Upper lobe of left lung (tissue), 6 donors: ENCODE measurements around the gene ACOX2. TPM values are rescaled to one million over a fixed set of nuclear protein-coding genes. Genes with fewer than 3 reads are reported as not detected.

ENCODE experiments used
- ATAC-seq, 2 donors: fragments of 200-7000 bp; cut with Tn5 transposase; one replicate each; pipeline ENCODE4 v1.9.1; 2022; ENCODE audit warnings: mild to moderate bottlenecking in 2 of 2, moderate library complexity in 2 of 2; ENCODE audit not compliant: low FRiP score in 2 of 2
- DNase-seq, 2 donors: peaks; one replicate each; pipeline ENCODE4 v3.0.0-alpha.2; 2019 to 2020
- H3K27ac ChIP-seq, 4 donors: fragments of 200-600 bp; sonication (generic); one replicate each; pipeline ENCODE4 v1.5.1; 2016 to 2019
- H3K27me3 ChIP-seq, 4 donors: fragments of 200-600 bp; sonication (generic); one replicate each; pipeline ENCODE4 v1.5.1; 2017 to 2019
- H3K36me3 ChIP-seq, 4 donors: fragments of 200-600 bp; sonication (generic); one replicate each; pipeline ENCODE4 v1.5.1; 2016 to 2019
- H3K4me1 ChIP-seq, 4 donors: fragments of 200-600 bp; sonication (generic); one replicate each; pipeline ENCODE4 v1.5.1; 2018 to 2019
- H3K4me3 ChIP-seq, 4 donors: fragments of 200-600 bp; sonication (generic); one replicate each; pipeline ENCODE4 v1.5.1; 2017 to 2019; ENCODE audit warnings: mild to moderate bottlenecking in 2 of 4, moderate library complexity in 1 of 4
- H3K9me3 ChIP-seq, 4 donors: fragments of 200-600 bp; sonication (generic); one replicate each; pipeline ENCODE4 v1.5.1; 2018 to 2019
- CTCF ChIP-seq, 6 experiments: fragments of 450-650 bp in 4 of 6; fragments of 200-600 bp in 2 of 6; sonication (generic) in 2 of 6; IDR thresholded peaks; one replicate each; pipeline ENCODE4 v1.5.1; 2016 to 2019; ENCODE audit warnings: antibody characterized with exemption in 6 of 6
- EP300 ChIP-seq, 4 donors: sonication (generic); formaldehyde crosslinking; IDR thresholded peaks; one replicate each; pipeline ENCODE4 v1.5.1; 2017; ENCODE audit warnings: antibody characterized with exemption in 4 of 4, control low read depth in 2 of 4
- POLR2A ChIP-seq, 4 donors: fragments of 450-650 bp; IDR thresholded peaks; one replicate each; pipeline ENCODE4 v1.5.1; 2016 to 2017; ENCODE audit warnings: antibody characterized with exemption in 4 of 4, mild to moderate bottlenecking in 2 of 4
- POLR2AphosphoS5 ChIP-seq, 2 donors: sonication (generic); formaldehyde crosslinking; IDR thresholded peaks; one replicate each; pipeline ENCODE4 v1.5.1; 2017; ENCODE audit warnings: antibody characterized with exemption in 2 of 2
- WGBS, 2 donors: methylation state at CpG; one replicate each; pipeline ENCODE4 v1.1.5; 2017 to 2018; 5-methylcytosine and 5-hydroxymethylcytosine counted together
- total RNA-seq, 6 donors: library from RNA; depleted of rRNA in 4 of 6; stranded (reverse); fragments of >200 nt in 4 of 6; gene quantifications; one replicate each; pipeline versions ENCODE4 v1.1.0 to v1.2.1, GENCODE V29; 2016 to 2021
- donor health status: DM: no; HTN: no; CAD: no; lungs with moderate emphysema.
- donor health status: DM: no; HTN: yes; CAD: no; lungs with severe emphysema.

Gene ACOX2
- total RNA-seq, 6 donors from 2014 or later, result 5.2 to 32.5 (median 15.8) TPM

- no peaks in the 10 kb centered on the region for H3K9me3 ChIP-seq
- ATAC-seq (peak; percentile 96 to 97), DNase-seq (peak; percentile 95 to 99)
- peak within 1 kb of the TSS; percentile 75 to 93 (median 82) for H3K27ac ChIP-seq
- peaks cover 24 to 36% (median 27%) of the 10 kb centered on the region in 4 donors for H3K4me1 ChIP-seq
- peak within 1 kb of the TSS; percentile 85 to 98 (median 88) for H3K4me3 ChIP-seq
- TF ChIP-seq CTCF (IDR thresholded peaks at IDR 0.05), result peak; percentile 86 to 97 (median 96)
- peak in 1 of 4 donors; percentile 29 for TF ChIP-seq POLR2A (IDR thresholded peaks at IDR 0.05)
- peak in 1 of 4 donors; percentile 4 for TF ChIP-seq EP300 (IDR thresholded peaks at IDR 0.05)
- TF ChIP-seq POLR2AphosphoS5 (IDR thresholded peaks at IDR 0.05), result peak in 1 of 2 donors; percentile 59
- 0 to 2% methylated on average over 24 to 39 of the region's 104 CpGs for WGBS, 2 donors
- no peaks in the 10 kb centered on the region for H3K27me3 ChIP-seq
- no peaks in the 10 kb centered on the region for H3K36me3 ChIP-seq
Observed at GRCh38 chr3:58491506-58492402, 45.2 kb downstream of the ACOX2 start, which contains the start of gene KCTD6. Gene KCTD6 (plus strand): TSS chr3:58492096. CDS start chr3:58498756, 6,660 bp downstream.

- Histone ChIP-seq H3K36me3 (no peaks in the 10 kb centered on the region), H3K27me3 (no peaks in the 10 kb centered on the region), H3K27ac (peak overlapping the region; percentile 55 to 93 (median 82)), H3K4me1 (peaks cover 24 to 33% (median 28%) of the 10 kb centered on the region in 4 donors), H3K9me3 (no peaks in the 10 kb centered on the region), H3K4me3 (peak overlapping the region in 3 of 4 donors; percentile 87 to 98 (median 89))
- no peak for TF ChIP-seq POLR2A (IDR thresholded peaks at IDR 0.05)
- DNase-seq, result peak in 1 of 2 donors; percentile 77
- 64 to 78% methylated on average over 10 to 17 of the region's 19 CpGs for WGBS, 2 donors
- no peak for ATAC-seq
Observed at GRCh38 chr3:58490860-58491501, 46.0 kb downstream of the ACOX2 start.

- no peak for ATAC-seq
- Histone ChIP-seq H3K27ac (no peak overlapping the region), H3K9me3 (no peaks in the 10 kb centered on the region), H3K4me1 (peaks cover 19 to 30% (median 23%) of the 10 kb centered on the region in 4 donors), H3K27me3 (no peaks in the 10 kb centered on the region), H3K36me3 (no peaks in the 10 kb centered on the region), H3K4me3 (no peak overlapping the region)
- TF ChIP-seq EP300 (IDR thresholded peaks at IDR 0.05), result no peak
- TF ChIP-seq CTCF (IDR thresholded peaks at IDR 0.05), result no peak
- no peak for TF ChIP-seq POLR2AphosphoS5 (IDR thresholded peaks at IDR 0.05)
- TF ChIP-seq POLR2A (IDR thresholded peaks at IDR 0.05), result no peak
- DNase-seq, result no peak
- 39 to 44% methylated on average over 1 to 2 of the region's 2 CpGs for WGBS, 2 donors
Observed at GRCh38 chr3:58488967-58489366, 48.0 kb downstream of the ACOX2 start.

- H3K27me3 ChIP-seq, result no peaks in the 10 kb centered on the region
- H3K4me1 ChIP-seq, result peaks cover 7 to 21% (median 10%) of the 10 kb centered on the region in 4 donors
- ATAC-seq (peak in 1 of 2 donors; percentile 14), DNase-seq (no peak)
- TF ChIP-seq POLR2AphosphoS5 (IDR thresholded peaks at IDR 0.05) (no peak), POLR2A (IDR thresholded peaks at IDR 0.05) (no peak), CTCF (IDR thresholded peaks at IDR 0.05) (no peak), EP300 (IDR thresholded peaks at IDR 0.05) (no peak)
- 69 to 71% methylated on average over 18 of the region's 18 CpGs for WGBS, 2 donors
- no peak overlapping the region for H3K4me3 ChIP-seq
- H3K36me3 ChIP-seq, result no peaks in the 10 kb centered on the region
- peak overlapping the region in 1 of 4 donors; percentile 15 for H3K27ac ChIP-seq
- H3K9me3 ChIP-seq, result no peaks in the 10 kb centered on the region
Observed at GRCh38 chr3:58487140-58487886, 49.7 kb downstream of the ACOX2 start.
